B cell (primary cell): ENCODE measurements around the gene RNF157. TPM values are rescaled to one million over a fixed set of nuclear protein-coding genes. Genes with fewer than 3 reads are reported as not detected.
A peak's percentile ranks its signal among the peaks of the same experiment; 100 is the strongest.

Experiments
- ATAC-seq: fragments of 200-7000 bp; cut with Tn5 transposase; one replicate; pipeline ENCODE4 v1.10.0; 2021; ENCODE audit warnings: low read depth, mild to moderate bottlenecking, moderate number of reproducible peaks, moderate library complexity
- CTCF ChIA-PET: fragments of 350-600 bp; sonication (Branson Sonifier 250); formaldehyde crosslinking; loops from one replicate; lab custom pipeline; 2021; ENCODE audit warnings: antibody characterized with exemption, inconsistent platforms; lab: Charles Lee
- POLR2A ChIA-PET: fragments of 350-600 bp; sonication (Branson Sonifier 250); formaldehyde crosslinking; loops from one replicate; lab custom pipeline; 2021; ENCODE audit warnings: antibody characterized with exemption; lab: Charles Lee
- DNase-seq: peaks from one replicate; pipeline ENCODE4 v3.0.0; 2013
- H2AFZ ChIP-seq: 2 replicates; pipeline ENCODE4 v1.6.1; 2012; ENCODE audit warnings: mild to moderate bottlenecking, low read depth, low read length; ENCODE audit not compliant: insufficient read depth, poor library complexity, severe bottlenecking
- H3K27ac ChIP-seq, 2 donors: 1 replicate in 1 of 2; 2 replicates in 1 of 2; pipeline ENCODE4 v1.5.1; 2012 to 2013; ENCODE audit warnings: low read length in 2 of 2, mild to moderate bottlenecking in 2 of 2, moderate library complexity in 1 of 2
- H3K27me3 ChIP-seq, 4 experiments: fragments of 200-600 bp in 1 of 4; sonication (generic) in 1 of 4; replicated peaks in 1 of 4; 1 replicate in 2 of 4; 2 replicates in 2 of 4; pipeline versions ENCODE4 v1.6.1 to v1.7.0; 2013 to 2016; ENCODE audit warnings: low read length in 3 of 4, mild to moderate bottlenecking in 2 of 4, mixed read lengths in 1 of 4, moderate library complexity in 1 of 4; ENCODE audit not compliant: insufficient read depth in 4 of 4, control insufficient read depth in 3 of 4; ENCODE audit errors: control extremely low read depth in 1 of 4
- H3K36me3 ChIP-seq, 2 experiments: replicated peaks in 1 of 2; 1 replicate in 1 of 2; 2 replicates in 1 of 2; pipeline versions ENCODE4 v1.6.1 to v1.7.1; 2013; ENCODE audit warnings: low read length in 1 of 2; ENCODE audit not compliant: insufficient read depth in 2 of 2, control insufficient read depth in 1 of 2; ENCODE audit errors: control extremely low read depth in 1 of 2, extremely low read depth in 1 of 2
- H3K4me1 ChIP-seq, 2 donors: fragments of 200-600 bp in 1 of 2; sonication (generic) in 1 of 2; 1 replicate in 1 of 2; 2 replicates in 1 of 2; pipeline versions ENCODE4 v1.5.1 to v1.6.1; 2013 to 2017; ENCODE audit warnings: low read length in 2 of 2; ENCODE audit not compliant: control insufficient read depth in 2 of 2, insufficient read depth in 2 of 2
- H3K4me2 ChIP-seq: replicated peaks from 2 replicates; pipeline ENCODE3; 2012; ENCODE audit warnings: mild to moderate bottlenecking, low read depth, low read length; ENCODE audit not compliant: poor library complexity, severe bottlenecking
- H3K4me3 ChIP-seq, 5 experiments: fragments of 200-600 bp in 1 of 5; sonication (generic) in 1 of 5; 1 replicate in 3 of 5; 2 replicates in 2 of 5; pipeline versions ENCODE4 v1.5.1 to v1.7.0; 2011 to 2016; ENCODE audit warnings: low read length in 4 of 5, mild to moderate bottlenecking in 4 of 5, low read depth in 2 of 5, control low read depth in 1 of 5, moderate library complexity in 1 of 5; ENCODE audit not compliant: insufficient read depth in 1 of 5; ENCODE audit errors: control extremely low read depth in 1 of 5, extremely low read depth in 1 of 5
- H3K79me2 ChIP-seq: fragments of 200-600 bp; sonication (generic); one replicate; pipeline ENCODE4 v1.6.0; 2016; ENCODE audit warnings: low read length; ENCODE audit not compliant: control insufficient read depth, insufficient read depth
- H3K9ac ChIP-seq: fragments of 200-600 bp; sonication (generic); 2 replicates; pipeline ENCODE4 v1.6.1; 2017; ENCODE audit warnings: mild to moderate bottlenecking, low read length, moderate library complexity
- H3K9me3 ChIP-seq, 3 donors: one replicate each; pipeline versions ENCODE4 v1.6.1 to v1.7.1; 2013; ENCODE audit warnings: low read length in 2 of 3; ENCODE audit not compliant: control insufficient read depth in 2 of 3, insufficient read depth in 1 of 3; ENCODE audit errors: control extremely low read depth in 1 of 3
- H4K20me1 ChIP-seq: 2 replicates; pipeline ENCODE4 v1.6.0; 2012; ENCODE audit warnings: mild to moderate bottlenecking, low read length; ENCODE audit not compliant: insufficient read depth, control insufficient read depth, poor library complexity, severe bottlenecking
- H3K27ac Mint-ChIP-seq: one replicate; pipeline ENCODE4 v1.8.0; 2021; ENCODE audit warnings: mixed read lengths
- H3K27me3 Mint-ChIP-seq: one replicate; pipeline ENCODE4 v1.8.0; 2021; ENCODE audit warnings: mixed read lengths
- H3K4me1 Mint-ChIP-seq: one replicate; pipeline ENCODE4 v1.8.0; 2021; ENCODE audit warnings: mixed read lengths
- H3K4me3 Mint-ChIP-seq: one replicate; pipeline ENCODE4 v1.8.0; 2021; ENCODE audit warnings: mixed read lengths
- H3K9me3 Mint-ChIP-seq: one replicate; pipeline ENCODE4 v1.8.0; 2022; ENCODE audit warnings: mixed read lengths; ENCODE audit not compliant: insufficient read depth
- EZH2 ChIP-seq: IDR thresholded peaks from 2 replicates; pipeline ENCODE4 v1.6.1; 2012; ENCODE audit warnings: borderline replicate concordance, low read depth, mild to moderate bottlenecking, moderate library complexity, low read length; ENCODE audit not compliant: insufficient read depth, poor library complexity, severe bottlenecking
- WGBS: methylation state at CpG from one replicate; pipeline ENCODE4 v1.1.5; 2013; ENCODE audit warnings: missing lambda C conversion rate; ENCODE audit not compliant: insufficient coverage; 5-methylcytosine and 5-hydroxymethylcytosine counted together
- intact Hi-C: fragments of 100-400 bp; cut with micrococcal nuclease; formaldehyde crosslinking; loops from one replicate; pipeline ENCODE4 v1.10.0; 2022
- polyA plus RNA-seq: library from polyadenylated mRNA; depleted of rRNA; stranded (reverse); fragments of >200 nt; gene quantifications from 2 replicates; pipeline ENCODE4 v1.2.3, GENCODE V29; 2012
- total RNA-seq, 2 donors: library from RNA; stranded (reverse); fragments of 120-200 nt in 1 of 2; gene quantifications; 1 replicate in 1 of 2; 2 replicates in 1 of 2; pipeline versions ENCODE4 v1.2.3 to v1.2.4, GENCODE V29; 2013 to 2022
- TF ChIP-seq, protein P1 (sequence below): fragments of 200-600 bp; IDR thresholded peaks from one replicate; pipeline ENCODE4 v1.8.0; 2022; ENCODE audit warnings: antibody characterized with exemption, mild to moderate bottlenecking

The RNF157 gene
- total and polyA plus RNA-seq, 2 donors (not counting 1 experiment from before 2014, with no cell fraction given): 0.54 to 1.2 TPM

DNA sequence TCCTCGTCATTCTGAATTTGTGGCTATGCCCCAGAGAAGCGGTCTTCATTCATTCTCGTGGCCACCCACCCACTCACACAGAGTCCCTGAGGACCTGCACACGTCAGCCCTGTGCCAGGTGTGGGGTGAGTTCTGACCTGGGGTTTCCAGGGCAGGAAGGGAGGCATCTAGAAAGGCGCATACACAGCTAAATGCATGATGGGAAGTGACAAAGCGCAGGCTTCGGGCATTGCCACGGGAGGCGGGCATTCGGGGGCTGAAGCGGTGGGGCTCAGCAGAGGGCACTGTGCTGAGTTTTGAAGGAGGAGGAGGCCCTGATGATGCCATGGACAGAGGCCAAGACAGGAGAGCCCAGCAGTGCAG, 35.8 kb upstream of the RNF157 start:
- H3K27me3 Mint-ChIP-seq: no peaks in the 10 kb centered on the region
- peak overlapping the region; percentile 15 for H3K4me3 Mint-ChIP-seq
- H3K4me1 ChIP-seq: peaks cover 51 to 60% of the 10 kb centered on the region in 2 donors
- H2AFZ ChIP-seq: peak overlapping the region; percentile 17
- peak overlapping the region; percentile 58 to 59 for H3K27ac ChIP-seq
- H3K4me1 Mint-ChIP-seq: peaks cover 59% of the 10 kb centered on the region
- H3K9me3 Mint-ChIP-seq: no peaks in the 10 kb centered on the region
- peak overlapping the region; percentile 90 for H3K27ac Mint-ChIP-seq
- CTCF ChIA-PET: interaction anchor here (0.6 to 16.7 kb wide), 10 partner anchors 8 to 252 kb away, joined by 3 to 435 read pairs (median 4); partner anchors contain the start of gene UBALD2
- H4K20me1 ChIP-seq: no peaks in the 10 kb centered on the region
- no peaks in the 10 kb centered on the region for H3K27me3 ChIP-seq
- intact Hi-C loops: loop anchor here (2.0 to 10.0 kb wide), 2 partner anchors 13 to 219 kb away; no protein-coding TSS in a partner anchor
- peaks cover 0 to 5% (median 0%) of the 10 kb centered on the region in 3 donors for H3K9me3 ChIP-seq
- no peaks in the 10 kb centered on the region for H3K79me2 ChIP-seq
- DNase-seq (peak; percentile 88), ATAC-seq (peak; percentile 35)
- TF ChIP-seq, protein P1, sequence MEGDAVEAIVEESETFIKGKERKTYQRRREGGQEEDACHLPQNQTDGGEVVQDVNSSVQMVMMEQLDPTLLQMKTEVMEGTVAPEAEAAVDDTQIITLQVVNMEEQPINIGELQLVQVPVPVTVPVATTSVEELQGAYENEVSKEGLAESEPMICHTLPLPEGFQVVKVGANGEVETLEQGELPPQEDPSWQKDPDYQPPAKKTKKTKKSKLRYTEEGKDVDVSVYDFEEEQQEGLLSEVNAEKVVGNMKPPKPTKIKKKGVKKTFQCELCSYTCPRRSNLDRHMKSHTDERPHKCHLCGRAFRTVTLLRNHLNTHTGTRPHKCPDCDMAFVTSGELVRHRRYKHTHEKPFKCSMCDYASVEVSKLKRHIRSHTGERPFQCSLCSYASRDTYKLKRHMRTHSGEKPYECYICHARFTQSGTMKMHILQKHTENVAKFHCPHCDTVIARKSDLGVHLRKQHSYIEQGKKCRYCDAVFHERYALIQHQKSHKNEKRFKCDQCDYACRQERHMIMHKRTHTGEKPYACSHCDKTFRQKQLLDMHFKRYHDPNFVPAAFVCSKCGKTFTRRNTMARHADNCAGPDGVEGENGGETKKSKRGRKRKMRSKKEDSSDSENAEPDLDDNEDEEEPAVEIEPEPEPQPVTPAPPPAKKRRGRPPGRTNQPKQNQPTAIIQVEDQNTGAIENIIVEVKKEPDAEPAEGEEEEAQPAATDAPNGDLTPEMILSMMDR: no peak
- TF ChIP-seq EZH2: no peak
- whole genome bisulfite sequencing: 25% methylated on average over 11 of the region's 11 CpGs
- POLR2A ChIA-PET: interaction anchor here (0.5 to 5.6 kb wide), 5 partner anchors 10 to 158 kb away, joined by 3 to 44 read pairs (median 4); partner anchors contain the start of gene UBALD2
- H3K4me2 ChIP-seq: peak overlapping the region; percentile 52
- no peak overlapping the region for H3K4me3 ChIP-seq
- no peaks in the 10 kb centered on the region for H3K36me3 ChIP-seq
- H3K9ac ChIP-seq: no peak overlapping the region

DNA sequence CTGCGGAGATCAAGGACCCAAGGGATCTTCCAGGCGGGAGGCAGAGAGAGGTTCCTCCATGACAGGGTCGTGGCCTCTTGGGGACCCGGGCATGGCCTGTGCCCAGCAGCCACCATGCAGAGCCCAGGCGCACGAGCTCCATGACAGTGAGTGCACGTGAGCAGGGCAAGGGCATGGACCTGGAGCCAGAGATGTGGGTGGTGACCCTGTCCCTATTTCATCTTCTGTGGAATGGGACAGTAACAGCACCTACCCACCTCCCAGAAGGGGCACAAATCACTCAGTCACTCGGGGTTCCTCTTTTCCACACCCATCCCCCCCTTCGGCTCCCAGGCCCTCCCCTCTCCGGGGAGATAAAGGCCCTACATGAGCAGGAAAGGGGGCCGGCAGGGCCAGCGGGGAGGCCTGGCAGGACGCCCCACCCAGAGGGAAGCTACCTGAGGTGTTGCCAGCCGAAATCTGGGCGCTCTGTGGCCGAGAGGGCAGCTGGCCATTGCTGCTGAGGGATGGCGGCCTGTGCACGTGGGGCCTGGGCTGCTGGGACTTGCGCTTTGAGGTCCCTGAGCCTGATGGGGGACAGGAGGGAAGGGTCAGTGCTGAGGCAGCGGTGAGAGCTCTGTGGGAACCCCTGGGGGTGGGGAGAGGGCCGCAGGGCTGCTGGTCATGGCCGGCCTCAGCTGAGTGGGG, 35.2 kb upstream of the RNF157 start:
- Histone ChIP-seq H4K20me1 (no peaks in the 10 kb centered on the region), H3K79me2 (no peaks in the 10 kb centered on the region), H2AFZ (no peak overlapping the region), H3K4me1 (peaks cover 56 to 66% of the 10 kb centered on the region in 2 donors), H3K27me3 (no peaks in the 10 kb centered on the region), H3K4me2 (peak overlapping the region; percentile 52), H3K9ac (no peak overlapping the region), H3K36me3 (no peaks in the 10 kb centered on the region), H3K4me3 (no peak overlapping the region), H3K27ac (peak overlapping the region; percentile 58 to 59), H3K9me3 (peaks cover 0 to 5% (median 0%) of the 10 kb centered on the region in 3 donors)
- Mint-ChIP-seq H3K27me3 (no peaks in the 10 kb centered on the region), H3K27ac (peak overlapping the region; percentile 90), H3K4me1 (peaks cover 64% of the 10 kb centered on the region), H3K4me3 (peak overlapping the region; percentile 45), H3K9me3 (no peaks in the 10 kb centered on the region)
- no peak for TF ChIP-seq EZH2
- TF ChIP-seq, protein P1: no peak
- intact Hi-C loops: loop anchor here (2.0 to 10.0 kb wide), 2 partner anchors 13 to 219 kb away; no protein-coding TSS in a partner anchor
- ChIA-PET POLR2A (interaction anchor here (0.5 to 5.6 kb wide), 5 partner anchors 9 to 159 kb away, joined by 3 to 44 read pairs (median 4); partner anchors contain the start of gene UBALD2), CTCF (interaction anchor here (0.7 to 16.7 kb wide), 15 partner anchors 9 to 252 kb away, joined by 3 to 435 read pairs (median 5); partner anchors contain the start of gene UBALD2)
- no peak for DNase-seq
- 88% methylated on average over 19 of the region's 22 CpGs for WGBS
- ATAC-seq: no peak
